NCI-H146 treated with DMSO at 0.1 percent for 48 hours (cell line): ENCODE data around the gene LAMTOR4.

Source experiments
- DNase-seq: peaks from one replicate; lab custom pipeline; 2025; ENCODE audit not compliant: unreplicated experiment; lab: John Stamatoyannopoulos, UW

Gene LAMTOR4

DNA sequence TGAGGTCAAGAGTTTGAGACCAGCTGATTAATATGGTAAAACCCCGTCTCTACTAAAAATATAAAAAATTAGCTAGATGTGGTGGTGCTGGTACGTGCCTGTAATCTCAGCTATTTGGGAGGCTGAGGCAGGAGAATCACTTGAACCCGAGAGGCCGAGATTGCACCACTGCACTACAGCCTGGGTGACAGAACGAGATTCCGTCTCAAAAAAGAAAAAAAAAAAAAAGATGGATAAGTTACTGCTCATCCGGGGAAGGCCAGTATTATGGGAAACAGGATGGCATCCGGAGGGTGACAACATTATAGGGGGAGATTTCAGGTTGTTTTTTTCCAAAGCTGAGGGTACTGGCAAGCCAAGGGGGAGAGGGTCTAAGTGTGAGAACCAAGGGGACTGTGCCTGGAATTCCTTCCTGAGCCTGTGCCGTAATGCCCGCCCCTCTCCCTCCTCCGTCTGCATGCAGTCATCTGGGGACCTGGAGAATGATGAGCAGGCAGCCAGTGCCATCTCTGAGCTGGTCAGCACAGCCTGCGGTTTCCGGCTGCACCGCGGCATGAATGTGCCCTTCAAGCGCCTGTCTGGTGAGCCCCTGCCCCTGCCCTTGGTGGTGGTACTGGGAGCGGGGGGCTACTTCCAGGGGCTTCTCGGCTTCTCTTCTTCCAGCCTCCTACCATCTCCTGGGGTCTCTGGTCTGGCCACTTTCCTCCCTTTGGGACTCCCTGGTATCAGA, 4.4 kb downstream of the LAMTOR4 start:
- DNase-seq, result no peak

DNA sequence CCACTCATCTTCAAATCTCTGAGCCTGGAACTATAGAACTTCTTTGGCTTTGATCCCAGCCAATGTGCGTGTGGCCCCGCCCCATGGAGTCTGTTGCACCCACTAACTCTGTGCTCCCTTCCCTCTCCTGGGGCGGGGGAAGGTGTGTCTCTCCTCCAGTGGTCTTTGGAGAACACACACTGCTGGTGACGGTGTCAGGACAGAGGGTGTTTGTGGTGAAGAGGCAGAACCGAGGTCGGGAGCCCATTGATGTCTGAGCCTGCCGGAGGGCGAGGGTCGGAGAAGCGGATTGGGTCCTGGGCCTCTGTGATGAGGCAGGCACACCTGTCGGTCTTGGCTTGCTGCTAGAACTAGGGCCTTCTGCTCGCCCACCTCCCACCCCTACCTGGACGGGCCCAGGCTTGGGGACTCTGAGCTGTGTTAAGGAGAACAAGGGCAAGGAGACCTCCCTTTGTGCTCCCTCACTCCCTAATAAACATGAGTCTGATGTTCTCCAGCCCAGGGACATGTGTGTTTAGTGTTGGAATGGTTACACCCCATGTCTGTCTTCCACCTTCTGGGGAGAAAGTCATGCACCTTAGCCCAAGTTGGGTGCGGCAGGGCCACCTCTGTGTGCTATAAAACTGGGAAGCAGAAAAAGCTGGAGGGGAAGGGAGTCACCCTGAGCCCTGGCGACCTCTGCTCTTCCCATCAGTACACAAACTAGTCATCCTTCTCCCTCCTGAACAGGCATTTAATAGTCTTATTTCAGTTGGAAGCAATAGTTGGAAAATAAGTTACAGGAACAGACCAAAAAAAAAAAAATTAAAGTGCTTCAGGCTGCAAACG, 5.2 kb downstream of the LAMTOR4 start:
- DNase-seq, result no peak

DNA sequence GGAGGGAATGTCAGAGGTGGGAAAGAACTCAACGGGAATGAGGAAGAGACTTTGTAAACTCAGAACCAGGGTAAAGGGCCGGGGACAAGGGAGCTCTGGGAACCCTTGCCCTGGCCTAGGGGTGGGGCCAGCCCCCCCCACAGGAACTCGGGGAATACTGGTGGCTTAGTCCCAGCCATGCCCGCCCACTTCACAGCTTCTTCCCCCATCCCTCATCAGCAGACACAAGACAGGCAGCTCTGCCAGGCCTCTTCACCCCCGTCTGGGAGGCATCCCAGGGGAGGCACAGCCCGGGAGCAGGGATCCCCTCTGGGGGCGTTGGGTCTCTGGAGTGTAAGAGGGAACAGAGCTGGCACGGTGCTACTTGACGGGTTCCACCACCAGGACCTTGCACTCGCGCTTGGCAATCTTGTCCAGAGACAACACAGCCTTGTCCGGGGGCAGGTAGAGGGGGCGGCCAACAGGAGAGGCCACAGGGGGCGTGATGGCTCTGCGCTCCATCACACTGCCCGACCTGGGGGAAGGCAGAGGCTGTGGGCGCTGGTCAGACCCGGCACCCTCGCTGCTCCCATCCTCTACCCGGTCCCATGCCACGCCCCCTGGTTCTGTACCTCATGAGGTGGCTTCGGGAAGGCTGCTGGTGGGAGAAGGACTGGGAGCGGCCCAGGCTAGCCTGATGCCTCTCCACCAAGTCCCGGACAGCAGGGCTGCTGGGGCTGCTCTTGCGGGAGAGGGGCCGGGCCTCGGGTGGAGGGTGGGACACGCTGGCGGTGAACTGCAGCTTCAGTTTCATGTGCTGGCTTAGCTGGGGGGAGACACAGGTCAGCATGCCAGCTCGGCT, 6.2 kb downstream of the LAMTOR4 start:
- no peak for DNase-seq

GRCh38 chr7:100155553-100156317, 7.0 kb downstream of the LAMTOR4 start:
- DNase-seq, result no peak

GRCh38 chr7:100156331-100157068, 7.8 kb downstream of the LAMTOR4 start:
- no peak for DNase-seq

- DNase-seq, result no peak
Measured at GRCh38 chr7:100157069-100157333, 8.3 kb downstream of the LAMTOR4 start.

DNA sequence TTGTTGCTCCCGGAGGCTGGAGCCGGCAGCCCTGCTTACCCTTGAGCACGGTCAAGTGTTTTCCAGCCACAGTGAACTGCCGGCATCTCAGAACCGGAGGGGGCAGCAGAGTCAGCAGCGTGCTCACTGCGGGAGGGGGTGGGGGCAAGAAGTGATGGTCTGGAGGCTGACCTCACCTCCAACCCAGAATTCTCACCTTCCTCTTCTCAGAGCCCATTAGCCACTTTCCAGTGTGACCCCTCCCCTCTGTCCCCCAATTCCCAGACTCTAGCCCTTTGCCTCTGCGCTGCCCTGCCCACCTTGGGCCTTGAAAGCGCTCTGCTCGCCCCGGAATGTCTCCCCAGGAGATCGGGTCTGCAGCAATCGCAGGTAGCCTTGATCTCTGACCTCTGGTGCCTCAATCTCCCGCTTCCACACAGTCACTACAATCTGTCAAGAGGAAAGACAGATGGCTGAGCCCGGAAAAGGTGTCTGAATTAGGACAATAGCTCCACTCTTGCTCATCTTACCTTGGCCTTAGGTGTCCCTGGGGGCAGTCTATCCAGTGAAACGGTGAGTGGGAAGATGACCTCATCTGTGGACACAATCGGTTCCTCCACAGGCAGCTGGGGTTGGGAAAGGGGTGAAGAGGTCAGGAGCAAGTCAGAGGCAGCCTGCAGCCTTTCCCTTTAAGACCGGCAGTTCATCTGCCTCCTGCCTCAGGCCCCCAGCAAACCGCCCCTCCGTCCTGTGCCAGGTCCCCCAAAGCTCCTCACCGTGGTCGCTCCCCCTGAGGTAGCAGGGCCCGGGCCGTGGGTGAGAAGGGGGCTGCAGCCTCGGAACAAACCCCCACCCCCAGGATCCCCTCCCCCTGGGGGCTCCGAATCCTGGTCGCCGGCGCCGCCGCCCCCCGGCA, 8.9 kb downstream of the LAMTOR4 start:
- DNase-seq, result no peak

GRCh38 chr7:100158229-100159098, 9.7 kb downstream of the LAMTOR4 start, which contains the start of gene TRAPPC14:
TRAPPC14 (minus strand) TSS chr7:100158723; CDS start chr7:100158499, 224 bp downstream.
- DNase-seq, result peak; percentile 77

DNA sequence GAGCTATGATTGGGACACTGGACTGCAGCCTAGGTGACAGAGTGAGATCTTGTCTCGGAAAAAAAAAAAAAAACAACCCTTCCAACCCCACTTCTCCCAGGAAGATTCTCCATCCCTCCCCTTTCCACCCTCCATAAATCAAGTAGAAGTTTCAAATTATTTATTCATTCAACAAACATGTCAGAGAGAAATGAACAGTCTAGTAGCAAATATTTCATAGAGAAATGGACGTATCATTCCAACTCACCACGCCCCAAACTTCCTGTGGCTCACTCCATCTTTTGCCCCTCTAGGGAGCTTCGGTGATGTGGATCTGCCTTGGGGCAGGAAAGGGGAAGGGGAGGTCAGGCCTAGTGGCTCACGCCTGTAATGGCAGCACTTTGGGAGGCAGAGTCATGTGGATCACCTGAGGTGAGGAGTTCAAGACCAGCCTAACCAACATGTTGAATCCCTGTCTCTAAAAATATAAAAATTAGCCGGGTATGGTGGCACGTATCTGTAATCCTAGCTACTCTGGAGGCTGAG, 10.4 kb downstream of the LAMTOR4 start:
- no peak for DNase-seq

- no peak for DNase-seq
Measured at GRCh38 chr7:100160067-100160466, 11.3 kb downstream of the LAMTOR4 start.

GRCh38 chr7:100163006-100163531, 14.4 kb downstream of the LAMTOR4 start:
- peak; percentile 25 for DNase-seq

DNA sequence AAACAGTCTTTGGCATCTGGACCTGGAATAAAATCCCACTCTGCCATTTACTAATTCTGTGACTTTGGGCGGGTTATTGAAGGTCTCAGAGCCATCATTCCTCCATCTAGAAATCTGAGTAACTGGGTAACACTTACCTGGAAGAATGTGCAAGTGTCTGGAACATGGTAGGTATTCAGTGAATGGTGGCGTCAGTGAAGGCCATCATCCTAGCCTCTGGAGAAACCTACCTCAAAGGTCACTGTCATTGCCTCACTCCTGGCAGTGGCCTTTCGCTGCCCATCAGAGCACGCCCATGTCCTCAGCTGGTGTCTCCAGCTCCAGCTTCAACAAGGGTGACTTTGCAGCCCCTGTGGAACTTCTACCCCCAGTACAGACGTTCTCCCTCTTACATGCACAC, 15.2 kb downstream of the LAMTOR4 start:
- no peak for DNase-seq

GRCh38 chr7:100166317-100166940, 17.7 kb downstream of the LAMTOR4 start:
- no peak for DNase-seq

DNA sequence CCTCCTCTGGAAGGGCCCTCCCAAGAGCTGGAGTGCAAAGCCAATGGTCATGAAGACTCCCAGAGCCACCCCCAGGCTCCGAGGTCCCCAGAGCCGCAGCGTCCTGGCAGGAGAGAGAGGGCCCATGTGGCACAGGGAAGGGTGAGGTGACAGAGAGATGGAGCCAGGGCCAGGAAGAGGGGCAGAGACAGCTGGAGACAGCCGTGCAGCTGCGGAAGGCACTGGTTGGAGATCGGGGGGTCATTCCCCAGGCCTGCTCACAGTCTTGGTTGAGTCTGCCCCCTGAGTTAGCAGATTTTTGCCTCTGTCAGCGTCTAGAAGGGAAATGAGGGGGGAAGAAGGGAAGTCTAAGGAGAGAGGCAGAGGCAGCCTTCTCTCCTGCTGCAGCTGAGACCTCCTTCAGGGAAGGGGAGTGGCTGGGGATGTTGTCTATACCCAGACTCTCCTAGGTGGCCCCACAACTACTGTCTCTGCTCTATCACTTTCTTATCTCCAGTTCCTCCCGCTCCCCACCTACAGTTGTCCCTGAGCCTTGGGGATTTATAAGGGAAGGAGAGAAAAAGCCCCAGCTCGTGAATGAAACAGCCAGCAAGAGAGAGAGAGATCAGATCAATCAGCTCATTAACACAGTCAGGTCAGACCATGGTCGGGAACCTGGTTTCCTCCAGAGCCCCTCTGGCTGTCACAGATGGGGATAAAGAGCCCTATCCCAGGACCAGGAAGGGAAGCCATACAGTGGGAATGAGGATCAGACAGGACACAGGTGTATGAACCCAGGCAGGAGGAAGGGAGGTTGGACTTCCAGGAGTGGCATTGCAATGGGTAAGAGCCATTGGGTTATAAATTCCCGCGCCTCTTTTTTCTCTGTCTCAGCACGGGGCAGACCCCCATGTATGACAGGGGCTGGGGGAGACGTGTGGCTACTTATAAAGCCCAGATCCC, 18.5 kb downstream of the LAMTOR4 start:
- DNase-seq, result no peak

- DNase-seq, result no peak
Measured at GRCh38 chr7:100167912-100168323, 19.2 kb downstream of the LAMTOR4 start.
